Heart left ventricle (tissue), 16 donors: ENCODE data around the gene THSD4. TPM values are rescaled to one million over a fixed set of nuclear protein-coding genes. Genes with fewer than 3 reads are reported as not detected.

Experiments used
- ATAC-seq, 4 donors: fragments of 200-7000 bp; cut with Tn5 transposase; one replicate each; pipeline ENCODE4 v1.9.1; 2020 to 2022; ENCODE audit warnings: moderate library complexity in 4 of 4, mild to moderate bottlenecking in 3 of 4, moderate number of reproducible peaks in 1 of 4
- DNase-seq, 5 donors: peaks; one replicate each; pipeline ENCODE4 v3.0.0-alpha.2; 2020
- H3K27ac ChIP-seq, 12 donors: fragments of 200-600 bp; sonication (generic) in 4 of 12; one replicate each; pipeline versions ENCODE4 v1.5.0 to v1.8.0; 2016 to 2022; ENCODE audit warnings: mild to moderate bottlenecking in 2 of 12
- H3K27me3 ChIP-seq, 9 donors: fragments of 200-600 bp; sonication (generic) in 2 of 9; one replicate each; pipeline versions ENCODE4 v1.5.1 to v1.8.0; 2016 to 2022; ENCODE audit warnings: mild to moderate bottlenecking in 3 of 9
- H3K36me3 ChIP-seq, 9 donors: fragments of 200-600 bp; sonication (generic) in 2 of 9; one replicate each; pipeline versions ENCODE4 v1.5.0 to v1.8.0; 2018 to 2022; ENCODE audit warnings: mild to moderate bottlenecking in 2 of 9
- H3K4me1 ChIP-seq, 12 donors: fragments of 200-600 bp; sonication (generic) in 4 of 12; one replicate each; pipeline versions ENCODE4 v1.5.0 to v1.8.0; 2016 to 2022; ENCODE audit warnings: mild to moderate bottlenecking in 3 of 12
- H3K4me3 ChIP-seq, 12 donors: fragments of 200-600 bp; sonication (generic) in 4 of 12; one replicate each; pipeline versions ENCODE4 v1.5.0 to v1.8.0; 2017 to 2022; ENCODE audit warnings: mild to moderate bottlenecking in 9 of 12, moderate library complexity in 4 of 12
- H3K9me3 ChIP-seq, 12 donors: fragments of 200-600 bp; sonication (generic) in 4 of 12; one replicate each; pipeline versions ENCODE4 v1.5.0 to v1.8.0; 2016 to 2022; ENCODE audit warnings: mild to moderate bottlenecking in 1 of 12
- CTCF ChIP-seq, 12 donors: fragments of 200-600 bp; sonication (generic) in 4 of 12; IDR thresholded peaks; one replicate each; pipeline versions ENCODE4 v1.5.0 to v1.8.0; 2018 to 2022; ENCODE audit warnings: antibody characterized with exemption in 12 of 12, mild to moderate bottlenecking in 5 of 12
- POLR2A ChIP-seq, 2 donors: fragments of 450-650 bp; IDR thresholded peaks; one replicate each; pipeline ENCODE4 v1.6.1; 2017; ENCODE audit warnings: antibody characterized with exemption in 2 of 2, mild to moderate bottlenecking in 2 of 2, moderate library complexity in 2 of 2
- WGBS, 4 donors: extraction: QIAGEN DNeasy Blood & Tissue Kit in 2 of 4; methylation state at CpG; one replicate each; pipeline versions ENCODE4 v1.1.5 to v1.1.7; 2013 to 2018; 5-methylcytosine and 5-hydroxymethylcytosine counted together
- intact Hi-C, 10 donors: fragments of 100-400 bp; cut with DNase I; formaldehyde crosslinking; loops; one replicate each; pipeline versions ENCODE4 v1.11.1 to v1.14.2; 2022
- polyA plus RNA-seq, 2 donors: library from polyadenylated mRNA; stranded (reverse); fragments of 200-250 nt; gene quantifications; one replicate each; pipeline ENCODE4 v1.2.3, GENCODE V29; 2013
- total RNA-seq, 9 donors: library from RNA; depleted of rRNA in 2 of 9; stranded (reverse); fragments of >200 nt in 2 of 9; fragmentation: NEBNext Ultra II Directional in 3 of 9; extraction: Animal tissue kit (Norgen Biotek cat#: 25700) in 3 of 9; gene quantifications; one replicate each; pipeline versions ENCODE4 v1.1.0 to v1.2.4, GENCODE V29; 2016 to 2023
- donor health status: ischemic (EF 13 %, LVEDD 7.1; RV severe dilation, severe dysfunction).
- donor health status: healthy with polysubstance abuse.
- donor health status: DM: no; HTN: yes; CAD: no.
- donor health status: DM: no; HTN: no; CAD: no.
- donor health status: ischemic (EF 25% LVEDD 6.9; RV normal size, moderate dysfunction).
- donor health status: ischemic (EF 25% LVEDD 5.7; RV mildly dilated, moderate dysfunction).
- donor health status: healthy.
- donor health status: DM: yes; HTN: yes; CAD: no.
- donor health status: ischemic (EF 35%, LVEDD 5.7; RV mildly dilated, moderate dysfunction).
- donor health status: nonischemic (EF 11% LVEDD 7.7; RV severe dilation, severe dysfunction).
- donor health status: DM: yes; HTN: yes; CAD: no.
- donor health status: PGD.
- donor health status: ischemic (EF 29% LVEDD 5.4; RV normal size, mild dysfunction).
- donor health status: nonischemic (EF 23%, LVEDD 6.1; RV moderate dilation, normal function).

THSD4 gene
- total and polyA plus RNA-seq, 11 donors = 32.6 to 206 (median 93.2) TPM

DNA sequence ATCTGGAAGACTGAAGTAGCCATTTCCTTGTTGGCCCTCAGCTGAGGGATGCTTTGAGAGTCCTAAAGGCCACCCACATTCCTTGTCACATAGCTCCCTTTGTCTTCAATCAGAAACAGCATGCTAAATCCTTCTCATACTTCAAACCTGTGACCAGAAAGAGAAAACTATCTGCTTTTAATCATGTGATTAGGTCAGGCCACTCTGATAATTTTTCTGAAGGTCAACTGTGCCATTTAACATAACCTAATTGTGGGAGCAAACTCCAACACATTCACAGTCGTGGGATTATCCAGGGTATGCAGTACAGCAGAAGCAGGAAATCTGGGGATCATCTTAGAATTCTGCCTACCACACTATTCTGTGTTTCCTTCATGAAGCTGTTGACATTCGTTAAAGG, 471.2 kb downstream of the THSD4 start:
- Histone ChIP-seq H3K27me3 (no peaks in the 10 kb centered on the region), H3K27ac (no peak overlapping the region), H3K4me3 (no peak overlapping the region), H3K9me3 (peaks cover 0 to 47% (median 15%) of the 10 kb centered on the region in 12 donors), H3K4me1 (peaks cover 0 to 4% (median 0%) of the 10 kb centered on the region in 12 donors), H3K36me3 (no peaks in the 10 kb centered on the region)
- intact Hi-C loops = no loop called here
- ATAC-seq = no peak
- DNase-seq = no peak
- TF ChIP-seq CTCF (IDR thresholded peaks at IDR 0.05) (no peak), POLR2A (IDR thresholded peaks at IDR 0.05) (no peak)
- WGBS, 4 donors = 55 to 84% (median 74%) methylated on average over 2 of the region's 2 CpGs

DNA sequence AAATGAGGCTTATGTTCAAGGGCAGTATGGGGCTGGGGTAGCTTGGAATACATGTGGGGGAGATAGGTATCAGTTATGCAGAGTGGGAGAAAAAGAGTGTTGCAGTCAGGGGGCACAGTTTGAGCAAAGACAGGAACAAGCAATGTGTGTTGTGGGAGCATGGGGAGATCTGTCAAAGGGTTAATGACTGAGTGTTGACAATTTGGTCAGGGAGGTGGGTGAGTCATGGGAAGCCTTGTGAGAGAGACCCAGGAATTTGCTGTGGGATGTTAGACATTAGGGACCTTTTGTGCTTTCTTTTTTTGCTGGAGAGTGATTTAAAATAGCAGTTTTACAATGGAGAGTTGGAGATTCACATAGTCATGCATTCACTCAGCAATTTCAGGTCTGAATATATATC, 473.5 kb downstream of the THSD4 start:
- H3K4me1 ChIP-seq = peaks cover 0 to 20% (median 2%) of the 10 kb centered on the region in 12 donors
- no peak overlapping the region for H3K4me3 ChIP-seq
- H3K27ac ChIP-seq = no peak overlapping the region
- DNase-seq = no peak
- H3K27me3 ChIP-seq = no peaks in the 10 kb centered on the region
- H3K36me3 ChIP-seq = no peaks in the 10 kb centered on the region
- TF ChIP-seq POLR2A (IDR thresholded peaks at IDR 0.05) (no peak), CTCF (IDR thresholded peaks at IDR 0.05) (no peak)
- ATAC-seq = no peak
- H3K9me3 ChIP-seq = peaks cover 0 to 28% (median 15%) of the 10 kb centered on the region in 12 donors
- intact Hi-C loops = no loop called here

DNA sequence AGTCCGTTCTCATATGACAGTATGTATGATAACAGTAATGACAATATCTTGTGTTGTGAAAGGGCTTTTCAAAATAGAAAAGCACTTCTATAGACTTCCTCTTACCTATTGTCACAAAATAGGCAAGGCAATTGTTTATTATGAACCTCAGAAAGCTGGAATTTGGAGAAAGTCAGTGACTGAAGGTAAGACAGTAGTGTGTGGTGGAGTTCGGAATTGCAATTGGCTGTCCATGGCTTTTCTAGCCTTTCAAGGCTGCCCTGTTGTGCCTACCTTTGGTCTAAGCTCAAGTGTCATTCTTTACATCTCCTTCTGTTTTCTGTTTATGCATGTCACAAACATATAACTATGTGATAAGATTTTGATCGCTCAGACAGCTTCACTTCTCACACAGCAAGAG, 475.8 kb downstream of the THSD4 start:
- H3K27ac ChIP-seq = no peak overlapping the region
- H3K27me3 ChIP-seq = no peaks in the 10 kb centered on the region
- no peak overlapping the region for H3K4me3 ChIP-seq
- TF ChIP-seq POLR2A (IDR thresholded peaks at IDR 0.05) (no peak), CTCF (IDR thresholded peaks at IDR 0.05) (peak in 2 of 12 donors; percentile 15 to 21)
- ATAC-seq (no peak), DNase-seq (no peak)
- peaks cover 0 to 26% (median 3%) of the 10 kb centered on the region in 12 donors for H3K4me1 ChIP-seq
- peaks cover 0 to 8% (median 3%) of the 10 kb centered on the region in 12 donors for H3K9me3 ChIP-seq
- 78 to 88% (median 83%) methylated on average over 3 of the region's 3 CpGs for WGBS, 4 donors
- H3K36me3 ChIP-seq = no peaks in the 10 kb centered on the region
- intact Hi-C loops = no loop called here

DNA sequence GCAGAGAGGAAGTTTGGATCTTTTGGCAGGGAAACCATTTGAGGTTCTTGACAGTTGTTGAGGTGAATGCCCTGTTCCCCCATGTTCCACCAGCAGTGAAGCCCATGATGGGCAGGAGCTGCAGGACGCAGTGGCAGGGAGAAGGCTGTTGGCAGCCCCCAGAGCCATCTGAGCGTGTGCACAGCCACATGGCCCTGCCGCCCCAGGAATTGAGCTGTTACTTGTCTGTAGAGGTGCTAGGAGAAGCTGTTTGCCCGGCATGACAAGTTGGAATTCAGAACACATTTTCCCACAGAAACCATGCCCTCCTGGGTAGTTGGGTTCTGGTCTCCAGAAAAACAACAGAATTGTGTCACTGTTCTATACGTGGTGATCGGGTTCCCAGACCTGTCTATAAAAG, 476.9 kb downstream of the THSD4 start:
- H3K36me3 ChIP-seq = no peaks in the 10 kb centered on the region
- H3K27ac ChIP-seq = peak overlapping the region in 10 of 12 donors; percentile 2 to 76 (median 55)
- peaks cover 0 to 36% (median 14%) of the 10 kb centered on the region in 12 donors for H3K4me1 ChIP-seq
- TF ChIP-seq POLR2A (IDR thresholded peaks at IDR 0.05) (no peak), CTCF (IDR thresholded peaks at IDR 0.05) (no peak)
- WGBS, 4 donors = 51 to 56% (median 55%) methylated on average over 5 to 6 of the region's 6 CpGs
- no peaks in the 10 kb centered on the region for H3K9me3 ChIP-seq
- no peaks in the 10 kb centered on the region for H3K27me3 ChIP-seq
- no peak overlapping the region for H3K4me3 ChIP-seq
- intact Hi-C loops = no loop called here
- DNase-seq (peak in 1 of 5 donors; percentile 60), ATAC-seq (peak; percentile 19 to 76 (median 64))
